ENCODE measurements around the gene CORO7.

DNA sequence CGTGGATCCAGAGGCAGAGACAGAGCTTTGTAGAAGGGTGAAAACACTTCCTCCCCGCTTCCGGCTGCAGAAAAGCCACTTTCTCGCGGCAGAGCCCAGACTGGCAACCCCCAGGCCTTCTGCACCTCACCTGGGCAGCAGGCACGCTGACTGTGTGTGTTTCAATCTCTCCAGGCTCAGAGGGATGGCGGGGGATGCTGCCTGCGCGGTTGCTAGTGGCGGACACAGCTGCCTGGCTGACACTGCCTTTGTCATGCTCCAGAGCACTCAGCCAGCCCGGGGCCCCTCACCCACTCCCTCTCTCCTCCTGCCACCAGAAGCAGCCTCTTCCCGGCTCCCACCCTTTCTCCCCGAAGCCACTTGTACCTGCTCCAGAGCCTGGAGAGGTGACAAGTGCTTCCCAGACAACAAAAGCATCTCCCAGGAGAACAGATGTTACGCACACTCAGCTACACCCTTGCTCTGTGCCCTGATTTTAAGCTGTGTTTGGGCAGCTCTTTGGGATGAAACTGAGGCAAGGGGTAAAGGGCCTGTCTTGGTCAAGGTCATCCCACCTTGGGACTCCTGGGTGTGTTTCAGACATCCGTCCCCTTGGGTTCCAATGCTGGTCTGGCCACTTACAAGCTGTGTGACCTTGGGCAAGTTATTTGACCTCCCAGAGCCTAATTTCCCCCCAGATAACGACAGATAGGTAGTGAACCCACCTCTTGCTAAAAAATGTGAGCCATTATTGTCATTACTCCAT, 109.8 kb downstream of the CORO7 start:
- TF ChIP-seq, protein P1, sequence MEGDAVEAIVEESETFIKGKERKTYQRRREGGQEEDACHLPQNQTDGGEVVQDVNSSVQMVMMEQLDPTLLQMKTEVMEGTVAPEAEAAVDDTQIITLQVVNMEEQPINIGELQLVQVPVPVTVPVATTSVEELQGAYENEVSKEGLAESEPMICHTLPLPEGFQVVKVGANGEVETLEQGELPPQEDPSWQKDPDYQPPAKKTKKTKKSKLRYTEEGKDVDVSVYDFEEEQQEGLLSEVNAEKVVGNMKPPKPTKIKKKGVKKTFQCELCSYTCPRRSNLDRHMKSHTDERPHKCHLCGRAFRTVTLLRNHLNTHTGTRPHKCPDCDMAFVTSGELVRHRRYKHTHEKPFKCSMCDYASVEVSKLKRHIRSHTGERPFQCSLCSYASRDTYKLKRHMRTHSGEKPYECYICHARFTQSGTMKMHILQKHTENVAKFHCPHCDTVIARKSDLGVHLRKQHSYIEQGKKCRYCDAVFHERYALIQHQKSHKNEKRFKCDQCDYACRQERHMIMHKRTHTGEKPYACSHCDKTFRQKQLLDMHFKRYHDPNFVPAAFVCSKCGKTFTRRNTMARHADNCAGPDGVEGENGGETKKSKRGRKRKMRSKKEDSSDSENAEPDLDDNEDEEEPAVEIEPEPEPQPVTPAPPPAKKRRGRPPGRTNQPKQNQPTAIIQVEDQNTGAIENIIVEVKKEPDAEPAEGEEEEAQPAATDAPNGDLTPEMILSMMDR (IDR thresholded peaks at IDR 0.05; ENCODE audit: low read length): no peak
- TF ChIP-seq EZH2 (IDR thresholded peaks at IDR 0.05; ENCODE audit: borderline replicate concordance, low read length): no peak
